ENCODE results near the gene TUBB3.
"Not testable (repeated sequence)": the region's sequence is repeated elsewhere in the genome, so short reads cannot be mapped to it uniquely, and the experiment has no call there.

TUBB3 gene

DNA sequence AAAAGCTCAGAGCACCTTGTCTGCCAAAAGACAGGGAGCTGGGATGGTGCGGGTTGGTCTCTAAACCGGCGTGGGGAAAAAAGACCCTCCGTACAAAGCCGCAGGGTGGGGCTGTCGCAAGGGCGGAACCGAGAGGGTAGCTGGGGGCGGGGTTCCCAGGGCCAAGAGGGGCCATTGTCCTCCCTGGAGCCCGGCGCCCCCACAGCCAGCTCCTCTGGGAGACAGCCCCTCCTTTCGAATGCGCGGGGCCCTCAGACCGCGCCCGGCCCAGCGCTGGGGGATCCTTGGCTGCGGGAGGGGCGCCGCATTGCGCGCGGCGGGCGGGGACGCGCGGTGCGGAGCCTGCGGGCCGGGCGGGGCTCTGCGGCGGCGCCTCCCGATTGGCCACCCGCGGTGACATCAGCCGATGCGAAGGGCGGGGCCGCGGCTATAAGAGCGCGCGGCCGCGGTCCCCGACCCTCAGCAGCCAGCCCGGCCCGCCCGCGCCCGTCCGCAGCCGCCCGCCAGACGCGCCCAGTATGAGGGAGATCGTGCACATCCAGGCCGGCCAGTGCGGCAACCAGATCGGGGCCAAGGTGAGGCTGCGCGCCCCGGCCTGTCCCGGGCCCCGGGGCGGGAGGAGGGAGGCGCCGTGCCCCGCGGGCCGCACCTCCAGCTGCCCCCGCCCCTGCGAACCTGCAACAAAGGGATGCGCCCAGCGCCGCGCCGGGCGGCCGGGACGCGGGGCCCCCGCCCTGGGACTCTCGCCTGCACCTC is at the start of gene TUBB3:
Gene TUBB3, plus strand, starts transcription at position 459 of the 756 bp plus-strand sequence. Its CDS starts 60 bp downstream, at position 519.
- no peak for DNase-seq (ENCODE audit: low read depth)
- TF ChIP-seq, protein P1, sequence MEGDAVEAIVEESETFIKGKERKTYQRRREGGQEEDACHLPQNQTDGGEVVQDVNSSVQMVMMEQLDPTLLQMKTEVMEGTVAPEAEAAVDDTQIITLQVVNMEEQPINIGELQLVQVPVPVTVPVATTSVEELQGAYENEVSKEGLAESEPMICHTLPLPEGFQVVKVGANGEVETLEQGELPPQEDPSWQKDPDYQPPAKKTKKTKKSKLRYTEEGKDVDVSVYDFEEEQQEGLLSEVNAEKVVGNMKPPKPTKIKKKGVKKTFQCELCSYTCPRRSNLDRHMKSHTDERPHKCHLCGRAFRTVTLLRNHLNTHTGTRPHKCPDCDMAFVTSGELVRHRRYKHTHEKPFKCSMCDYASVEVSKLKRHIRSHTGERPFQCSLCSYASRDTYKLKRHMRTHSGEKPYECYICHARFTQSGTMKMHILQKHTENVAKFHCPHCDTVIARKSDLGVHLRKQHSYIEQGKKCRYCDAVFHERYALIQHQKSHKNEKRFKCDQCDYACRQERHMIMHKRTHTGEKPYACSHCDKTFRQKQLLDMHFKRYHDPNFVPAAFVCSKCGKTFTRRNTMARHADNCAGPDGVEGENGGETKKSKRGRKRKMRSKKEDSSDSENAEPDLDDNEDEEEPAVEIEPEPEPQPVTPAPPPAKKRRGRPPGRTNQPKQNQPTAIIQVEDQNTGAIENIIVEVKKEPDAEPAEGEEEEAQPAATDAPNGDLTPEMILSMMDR (IDR thresholded peaks at IDR 0.05; ENCODE audit: control insufficient read depth, extremely low read depth, insufficient read depth): no peak
- H3K4me3 ChIP-seq (ENCODE audit: low read depth, low read length): peak within 1 kb of the TSS; percentile 66

DNA sequence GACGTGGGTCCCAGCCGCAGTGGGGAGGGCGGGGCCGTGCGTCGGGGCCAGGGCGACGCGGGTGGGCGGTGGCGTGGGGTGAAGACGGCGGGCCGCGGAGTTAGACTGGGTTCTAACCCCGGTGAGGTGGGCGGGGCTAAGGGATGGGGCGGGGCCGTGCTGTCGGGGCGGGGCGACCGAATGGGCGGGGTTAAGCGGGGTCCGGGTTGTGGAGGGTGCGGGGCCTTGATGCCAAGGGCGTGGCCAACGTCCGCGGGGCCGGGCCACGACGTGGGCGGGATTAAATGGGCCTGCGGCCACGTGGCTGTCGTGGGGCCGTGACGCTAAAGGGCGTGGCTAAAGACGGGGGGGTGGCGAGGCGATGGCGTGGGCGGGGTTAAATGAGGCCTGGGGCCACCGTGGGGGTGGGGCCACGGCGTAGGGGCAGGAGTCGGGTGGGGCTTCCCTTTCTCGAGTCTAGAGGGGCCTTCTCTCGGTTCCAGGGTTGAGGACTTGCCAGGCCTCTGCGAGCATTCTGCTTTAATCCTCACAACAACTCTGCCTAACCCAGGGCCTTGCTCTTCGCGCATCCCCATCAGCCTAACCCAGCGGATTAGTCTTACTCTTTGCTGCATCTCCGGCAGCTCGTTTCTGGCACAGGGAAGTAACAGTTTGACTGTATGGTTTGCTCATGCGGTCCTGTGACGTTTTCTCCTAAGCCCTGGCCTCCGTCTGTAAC is 49.0 kb upstream of the TUBB3 start:
- DNase-seq (ENCODE audit: low read depth): peak; percentile 54
- TF ChIP-seq, protein P1 (IDR thresholded peaks at IDR 0.05; ENCODE audit: control insufficient read depth, extremely low read depth, insufficient read depth): no peak
- peak overlapping the region; percentile 82 for H3K4me3 ChIP-seq (ENCODE audit: low read depth, low read length)

DNA sequence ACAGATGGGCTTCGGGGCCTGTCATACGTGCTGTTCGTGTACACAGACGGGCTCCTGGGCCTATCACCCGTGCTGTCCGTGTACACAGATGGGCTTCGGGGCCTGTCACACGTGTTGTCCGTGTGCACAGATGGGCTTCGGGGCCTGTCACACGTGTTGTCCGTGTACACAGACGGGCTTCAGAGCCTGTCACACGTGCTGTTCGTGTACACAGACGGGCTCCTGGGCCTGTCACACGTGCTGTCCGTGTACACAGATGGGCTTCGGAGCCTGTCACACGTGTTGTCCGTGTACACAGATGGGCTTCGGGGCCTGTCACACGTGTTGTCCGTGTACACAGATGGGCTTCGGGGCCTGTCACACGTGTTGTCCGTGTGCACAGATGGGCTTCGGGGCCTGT is 44.0 kb upstream of the TUBB3 start:
- not testable (repeated sequence) for DNase-seq (ENCODE audit: low read depth); H3K4me3 ChIP-seq (ENCODE audit: low read depth, low read length)

DNA sequence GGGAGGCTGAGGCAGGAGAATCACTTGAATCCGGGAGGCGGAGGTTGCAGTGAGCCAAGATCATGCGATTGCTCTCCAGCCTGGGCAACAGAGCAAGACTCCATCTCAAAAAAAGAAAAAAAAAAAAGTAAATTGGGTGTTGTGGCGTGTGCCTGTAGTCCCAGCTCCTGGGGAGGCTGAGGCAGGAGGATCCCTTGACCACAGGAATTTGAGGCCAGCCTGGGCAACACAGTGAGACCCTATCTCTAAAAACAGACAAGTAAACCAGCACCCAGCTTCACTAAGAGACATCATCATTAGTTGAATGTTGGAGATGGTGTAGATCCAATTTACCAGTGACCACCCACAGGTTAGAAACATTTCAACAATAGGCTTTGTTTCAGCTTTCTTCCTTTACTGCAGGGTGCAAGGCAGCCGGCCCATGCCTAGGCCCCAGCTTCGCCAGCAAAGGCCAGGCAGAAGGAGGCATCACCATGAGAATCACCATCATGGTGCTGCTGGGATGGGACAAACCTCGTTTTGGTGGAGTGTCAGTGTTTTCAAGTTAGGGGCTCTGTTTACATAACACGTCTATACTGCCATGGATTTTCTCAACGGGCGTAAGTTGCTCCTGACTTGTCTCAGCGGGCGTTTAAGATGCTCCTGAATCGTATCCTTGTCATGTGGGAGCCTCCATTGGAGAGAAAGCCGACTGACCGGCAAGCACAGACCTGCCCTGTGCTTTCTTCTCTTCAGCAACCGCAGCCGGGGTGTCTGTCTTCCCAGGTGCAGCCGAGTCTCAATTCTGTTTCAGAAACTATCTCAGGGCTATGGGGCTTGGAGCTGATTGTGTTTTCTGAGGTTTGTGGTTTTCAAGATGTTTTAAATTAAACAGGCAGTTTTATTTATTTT is 42.4 kb upstream of the TUBB3 start:
- no peak overlapping the region for H3K4me3 ChIP-seq (ENCODE audit: low read depth, low read length)
- TF ChIP-seq, protein P1 (IDR thresholded peaks at IDR 0.05; ENCODE audit: control insufficient read depth, extremely low read depth, insufficient read depth): no peak
- no peak for DNase-seq (ENCODE audit: low read depth)

DNA sequence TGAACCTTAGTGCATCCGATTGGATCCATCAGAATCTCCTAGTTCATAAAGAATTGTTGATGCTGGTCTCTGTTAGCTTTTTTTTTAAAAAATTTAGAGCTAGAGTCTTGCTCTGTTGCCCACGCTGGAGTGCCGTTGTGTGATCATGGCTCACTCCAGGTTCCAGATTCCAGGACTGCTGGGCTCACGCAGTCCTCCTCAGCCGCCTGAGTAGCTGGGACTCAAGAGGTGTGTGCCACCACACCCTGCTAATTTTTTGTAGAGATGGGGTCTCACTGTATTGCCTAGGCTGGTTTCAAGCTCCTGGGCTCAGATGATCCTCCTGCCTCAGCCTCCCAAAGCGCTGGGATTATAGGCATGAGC is 41.8 kb upstream of the TUBB3 start:
- TF ChIP-seq, protein P1 (IDR thresholded peaks at IDR 0.05; ENCODE audit: control insufficient read depth, extremely low read depth, insufficient read depth): no peak
- DNase-seq (ENCODE audit: low read depth): no peak
- H3K4me3 ChIP-seq (ENCODE audit: low read depth, low read length): no peak overlapping the region

DNA sequence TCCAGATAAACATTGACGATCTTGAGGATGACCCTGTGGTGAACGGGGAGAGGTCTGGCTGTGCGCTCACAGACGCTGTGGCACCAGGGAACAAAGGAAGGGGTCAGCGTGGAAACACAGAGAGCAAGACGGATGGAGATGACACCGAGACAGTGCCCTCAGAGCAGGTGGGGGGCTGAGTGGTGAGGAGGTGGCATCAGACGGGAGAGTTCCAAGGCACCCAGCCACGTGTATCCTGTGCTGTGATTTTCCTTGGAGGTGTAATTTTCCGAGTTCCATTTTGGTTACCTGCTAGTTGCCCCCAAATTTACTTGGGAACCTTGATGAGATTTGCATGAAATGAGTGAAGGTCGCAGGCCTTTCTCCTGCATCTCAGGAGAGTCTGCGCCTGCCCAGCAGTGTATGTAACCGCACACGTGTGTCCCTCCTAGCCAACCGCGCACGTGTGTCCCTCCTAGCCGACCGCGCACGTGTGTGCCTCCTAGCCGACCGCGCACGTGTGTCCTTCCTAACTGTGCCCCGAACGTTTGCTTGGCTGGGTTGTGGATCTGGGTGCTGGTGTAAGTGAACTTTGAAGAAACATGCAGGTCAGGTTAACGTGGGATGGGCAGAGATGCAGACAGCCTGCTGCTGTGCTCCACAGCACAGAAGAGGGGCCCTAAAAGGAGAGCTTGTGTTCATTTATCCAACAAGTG is 39.6 kb upstream of the TUBB3 start:
- H3K4me3 ChIP-seq (ENCODE audit: low read depth, low read length): no peak overlapping the region
- no peak for DNase-seq (ENCODE audit: low read depth)
- TF ChIP-seq, protein P1 (IDR thresholded peaks at IDR 0.05; ENCODE audit: control insufficient read depth, extremely low read depth, insufficient read depth): no peak
